Measurements from ENCODE around the gene CBARP.

CBARP gene

GRCh38 chr19:1217366-1217765 lies 20.4 kb downstream of the CBARP start:
- no peak for DNase-seq (ENCODE audit: low read depth in 2 of 2)
- H3K4me3 ChIP-seq (replicated peaks in 1 of 2; ENCODE audit: low read depth in 2 of 2, low read length in 2 of 2): no peak overlapping the region
- no peak for TF ChIP-seq CTCF (IDR thresholded peaks at IDR 0.05; ENCODE audit: low read depth, low read length)

- no peak overlapping the region for H3K4me3 ChIP-seq (replicated peaks in 1 of 2; ENCODE audit: low read depth in 2 of 2, low read length in 2 of 2)
- no peak for TF ChIP-seq CTCF (IDR thresholded peaks at IDR 0.05; ENCODE audit: low read depth, low read length)
- DNase-seq (ENCODE audit: low read depth in 2 of 2): no peak
Measured at GRCh38 chr19:1216756-1217155, 21.0 kb downstream of the CBARP start.

GRCh38 chr19:1214862-1215731 lies 22.7 kb downstream of the CBARP start:
- no peak for TF ChIP-seq CTCF (IDR thresholded peaks at IDR 0.05; ENCODE audit: low read depth, low read length)
- no peak overlapping the region for H3K4me3 ChIP-seq (replicated peaks in 1 of 2; ENCODE audit: low read depth in 2 of 2, low read length in 2 of 2)
- DNase-seq (ENCODE audit: low read depth in 2 of 2): no peak

- no peak for TF ChIP-seq CTCF (IDR thresholded peaks at IDR 0.05; ENCODE audit: low read depth, low read length)
- no peak for DNase-seq (ENCODE audit: low read depth in 2 of 2)
- H3K4me3 ChIP-seq (replicated peaks in 1 of 2; ENCODE audit: low read depth in 2 of 2, low read length in 2 of 2): no peak overlapping the region
Measured at GRCh38 chr19:1214299-1214861, 23.4 kb downstream of the CBARP start.

GRCh38 chr19:1213391-1214286 lies 24.2 kb downstream of the CBARP start:
- H3K4me3 ChIP-seq (replicated peaks in 1 of 2; ENCODE audit: low read depth in 2 of 2, low read length in 2 of 2): no peak overlapping the region

More at GRCh38 chr19:1213391-1214286, 24.2 kb downstream of the CBARP start:
- TF ChIP-seq CTCF (IDR thresholded peaks at IDR 0.05; ENCODE audit: low read depth, low read length): no peak
- peak; percentile 52 to 81 for DNase-seq (ENCODE audit: low read depth in 2 of 2)
